ENCODE results near the gene MAP2K1. TPM values are rescaled to one million over a fixed set of nuclear protein-coding genes. Genes with fewer than 3 reads are reported as not detected.

MAP2K1 gene
- total RNA-seq, 1 experiment from 2014 or later: 56.8 TPM

- no peaks in the 10 kb centered on the region for H3K36me3 ChIP-seq (ENCODE audit: insufficient read depth, low read length, poor library complexity, severe bottlenecking)
- H3K9me3 ChIP-seq (ENCODE audit: low read depth, low read length, poor library complexity, severe bottlenecking): no peaks in the 10 kb centered on the region
- no peaks in the 10 kb centered on the region for H3K27me3 ChIP-seq (replicated peaks; ENCODE audit: insufficient read depth, low read depth, low read length, poor library complexity)
- H3K4me3 ChIP-seq (ENCODE audit: low read depth, low read length, poor library complexity, severe bottlenecking): peak overlapping the region; percentile 99
- no TSS peak for BruUV-seq (replicated peaks)
- DNase-seq (ENCODE audit: low spot score): peak; percentile 63
- ChIA-PET CTCF (interaction anchor here (0.8 to 2.1 kb wide), 3 partner anchors 33 to 111 kb away, joined by 3 to 24 read pairs (median 6); partner anchors contain the start of gene SNAPC5), POLR2A (ENCODE audit: low non-redundant PET) (interaction anchor here (0.6 to 1.0 kb wide), 4 partner anchors 18 to 1667 kb away, joined by 3 to 16 read pairs (median 4); no protein-coding TSS in a partner anchor)
- intact Hi-C loops (cut with micrococcal nuclease; ENCODE audit: unreplicated experiment): loop anchor here (2.0 kb wide), 1 partner anchor 109 kb away; the partner anchor contains the start of gene SNAPC5
- H3K4me1 ChIP-seq (ENCODE audit: insufficient read depth, low read length, poor library complexity, severe bottlenecking): peaks cover 9% of the 10 kb centered on the region
- TF ChIP-seq EZH2 (IDR thresholded peaks at IDR 0.05; ENCODE audit: borderline replicate concordance, low read depth, low read length, poor library complexity, severe bottlenecking) (no peak), CTCF (conservative IDR thresholded peaks at IDR 0.05; ENCODE audit: low read depth, low read length) (0 out of 2 replicates have a peak, but pooled peaks have one; percentile 30)
- H3K27ac ChIP-seq (ENCODE audit: low read depth, low read length, poor library complexity, severe bottlenecking): peak overlapping the region; percentile 87
Observed at GRCh38 chr15:66387163-66388042, 691 bp downstream of the MAP2K1 start.

- Histone ChIP-seq H3K27me3 (replicated peaks; ENCODE audit: insufficient read depth, low read depth, low read length, poor library complexity) (no peaks in the 10 kb centered on the region), H3K4me1 (ENCODE audit: insufficient read depth, low read length, poor library complexity, severe bottlenecking) (peaks cover 9% of the 10 kb centered on the region), H3K27ac (ENCODE audit: low read depth, low read length, poor library complexity, severe bottlenecking) (peak overlapping the region; percentile 87), H3K9me3 (ENCODE audit: low read depth, low read length, poor library complexity, severe bottlenecking) (no peaks in the 10 kb centered on the region), H3K4me3 (ENCODE audit: low read depth, low read length, poor library complexity, severe bottlenecking) (peak overlapping the region; percentile 99), H3K36me3 (ENCODE audit: insufficient read depth, low read length, poor library complexity, severe bottlenecking) (no peaks in the 10 kb centered on the region)
- 0 out of 2 replicates have a peak, but pooled peaks have one; percentile 6 for TF ChIP-seq CTCF (conservative IDR thresholded peaks at IDR 0.05; ENCODE audit: low read depth, low read length)
- no peak for TF ChIP-seq EZH2 (IDR thresholded peaks at IDR 0.05; ENCODE audit: borderline replicate concordance, low read depth, low read length, poor library complexity, severe bottlenecking)
- intact Hi-C loops (cut with micrococcal nuclease; ENCODE audit: unreplicated experiment): no loop called here
- CTCF ChIA-PET: interaction anchor here (2.1 kb wide), 1 partner anchor 110 kb away, joined by 24 read pairs; the partner anchor contains the start of gene SNAPC5
- no peak for DNase-seq (ENCODE audit: low spot score)
- POLR2A ChIA-PET (ENCODE audit: low non-redundant PET): interaction anchor here (0.6 kb wide), 1 partner anchor 42 kb away, joined by 3 read pairs; no protein-coding TSS in a partner anchor
- BruUV-seq (replicated peaks): no TSS peak
Observed at GRCh38 chr15:66388043-66388363, 1.3 kb downstream of the MAP2K1 start.

GRCh38 chr15:66388576-66388975 lies 1.9 kb downstream of the MAP2K1 start:
- no peak for DNase-seq (ENCODE audit: low spot score)
- Histone ChIP-seq H3K36me3 (ENCODE audit: insufficient read depth, low read length, poor library complexity, severe bottlenecking) (no peaks in the 10 kb centered on the region), H3K27me3 (replicated peaks; ENCODE audit: insufficient read depth, low read depth, low read length, poor library complexity) (no peaks in the 10 kb centered on the region), H3K9me3 (ENCODE audit: low read depth, low read length, poor library complexity, severe bottlenecking) (no peaks in the 10 kb centered on the region), H3K4me1 (ENCODE audit: insufficient read depth, low read length, poor library complexity, severe bottlenecking) (peaks cover 9% of the 10 kb centered on the region), H3K4me3 (ENCODE audit: low read depth, low read length, poor library complexity, severe bottlenecking) (peak overlapping the region; percentile 99), H3K27ac (ENCODE audit: low read depth, low read length, poor library complexity, severe bottlenecking) (no peak overlapping the region)
- TF ChIP-seq EZH2 (IDR thresholded peaks at IDR 0.05; ENCODE audit: borderline replicate concordance, low read depth, low read length, poor library complexity, severe bottlenecking) (no peak), CTCF (conservative IDR thresholded peaks at IDR 0.05; ENCODE audit: low read depth, low read length) (no peak)
- BruUV-seq (replicated peaks): no TSS peak
- ChIA-PET CTCF (no interaction called here), POLR2A (ENCODE audit: low non-redundant PET) (no interaction called here)
- intact Hi-C loops (cut with micrococcal nuclease; ENCODE audit: unreplicated experiment): no loop called here

Measured in A673 (cell line).